Cardiac muscle cell (in vitro differentiated cells and primary cell): ENCODE results near the gene GIPC3. TPM values are rescaled to one million over a fixed set of nuclear protein-coding genes. Genes with fewer than 3 reads are reported as not detected.

Experiments
- DNase-seq, 2 donors: peaks; one replicate each; pipeline versions ENCODE4 v3.0.0 to v3.0.0-alpha.2; 2010 to 2017; ENCODE audit warnings: low read depth in 1 of 2, low spot score in 1 of 2
- H3K27ac ChIP-seq: fragments of 200-600 bp; sonication (generic); 2 replicates; pipeline ENCODE4 v1.5.1; 2016
- H3K27me3 ChIP-seq: fragments of 200-600 bp; sonication (generic); 2 replicates; pipeline ENCODE4 v1.6.0; 2016; ENCODE audit warnings: control low read depth
- H3K36me3 ChIP-seq: fragments of 200-600 bp; sonication (generic); 2 replicates; pipeline ENCODE4 v1.5.1; 2016; ENCODE audit warnings: control low read depth
- H3K4me1 ChIP-seq: fragments of 200-600 bp; sonication (generic); 2 replicates; pipeline ENCODE4 v1.8.1; 2017; ENCODE audit warnings: low read depth, mild to moderate bottlenecking, mixed run types
- H3K4me3 ChIP-seq: fragments of 200-600 bp; sonication (generic); 2 replicates; pipeline ENCODE4 v1.5.1; 2016; ENCODE audit warnings: mild to moderate bottlenecking
- H3K9me3 ChIP-seq: fragments of 200-600 bp; sonication (generic); 2 replicates; pipeline ENCODE4 v1.5.1; 2017; ENCODE audit warnings: low read depth, mild to moderate bottlenecking, control low read depth
- polyA plus RNA-seq: library from polyadenylated mRNA; unstranded; fragments of >200 nt; fragmentation: Nextera tagmentation; extraction: Ambion mirVana; gene quantifications from 2 replicates; pipeline ENCODE4 v1.2.1, GENCODE V29; 2016
- total RNA-seq: library from RNA; depleted of rRNA; stranded (reverse); fragments of >200 nt; gene quantifications from 2 replicates; pipeline ENCODE4 v1.2.3, GENCODE V29; 2016
- TF ChIP-seq, protein P1 (sequence below): IDR thresholded peaks from 2 replicates; pipeline ENCODE4 v1.5.1; 2012; ENCODE audit warnings: low read depth, mild to moderate bottlenecking, low read length

GIPC3 gene, protein sequence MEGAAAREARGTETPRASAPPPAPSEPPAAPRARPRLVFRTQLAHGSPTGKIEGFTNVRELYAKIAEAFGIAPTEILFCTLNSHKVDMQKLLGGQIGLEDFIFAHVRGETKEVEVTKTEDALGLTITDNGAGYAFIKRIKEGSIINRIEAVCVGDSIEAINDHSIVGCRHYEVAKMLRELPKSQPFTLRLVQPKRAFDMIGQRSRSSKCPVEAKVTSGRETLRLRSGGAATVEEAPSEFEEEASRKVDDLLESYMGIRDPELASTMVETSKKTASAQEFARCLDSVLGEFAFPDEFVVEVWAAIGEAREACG
- total RNA-seq, result 0.28 and 0.54 TPM in 2 replicates
- 0.13 and 2.2 TPM in 2 replicates for polyA plus RNA-seq

DNA sequence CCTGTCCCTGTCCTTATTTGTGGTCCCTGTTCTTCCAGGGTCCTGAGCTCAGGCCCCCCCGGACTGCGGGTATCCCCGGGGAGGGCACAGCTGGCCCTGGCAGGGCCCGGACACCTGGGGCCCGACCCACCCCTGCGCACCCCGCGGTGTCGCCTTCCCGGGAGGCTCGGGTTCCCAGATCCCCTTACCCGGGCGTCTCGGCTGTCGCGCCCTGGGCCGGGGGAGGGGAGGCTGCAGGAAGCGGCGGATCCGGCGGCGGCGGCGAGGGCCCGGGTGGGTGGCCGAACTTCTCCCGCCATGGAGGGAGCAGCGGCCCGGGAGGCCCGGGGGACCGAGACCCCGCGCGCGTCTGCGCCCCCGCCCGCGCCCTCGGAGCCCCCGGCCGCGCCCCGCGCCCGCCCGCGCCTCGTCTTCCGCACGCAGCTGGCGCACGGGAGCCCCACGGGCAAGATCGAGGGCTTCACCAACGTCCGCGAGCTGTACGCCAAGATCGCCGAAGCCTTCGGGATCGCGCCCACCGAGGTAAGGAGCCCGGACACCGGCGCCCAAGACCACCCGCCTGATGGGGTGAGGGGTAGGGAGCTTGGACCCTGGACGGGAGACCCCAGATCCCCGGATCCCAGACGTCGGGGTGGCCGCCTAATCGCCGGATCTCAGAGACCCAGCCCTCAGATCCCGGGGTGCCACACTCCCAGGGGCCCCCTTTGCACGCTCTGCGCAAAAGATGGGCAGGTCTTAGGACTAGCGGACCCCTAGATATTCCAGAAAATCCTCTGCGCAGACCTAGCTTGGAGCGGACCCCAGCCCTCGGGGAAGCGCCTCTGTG, at the start of gene GIPC3:
Gene GIPC3 (plus strand): TSS at position 178 of the 826 bp plus-strand sequence. CDS start 120 bp downstream, at position 298.
- Histone ChIP-seq H3K27me3 (peaks cover 41% of the 10 kb centered on the region), H3K4me1 (no peaks in the 10 kb centered on the region), H3K9me3 (no peaks in the 10 kb centered on the region), H3K27ac (no peak within 1 kb of the TSS), H3K4me3 (peak within 1 kb of the TSS; percentile 14), H3K36me3 (no peaks in the 10 kb centered on the region)
- TF ChIP-seq, protein P1, sequence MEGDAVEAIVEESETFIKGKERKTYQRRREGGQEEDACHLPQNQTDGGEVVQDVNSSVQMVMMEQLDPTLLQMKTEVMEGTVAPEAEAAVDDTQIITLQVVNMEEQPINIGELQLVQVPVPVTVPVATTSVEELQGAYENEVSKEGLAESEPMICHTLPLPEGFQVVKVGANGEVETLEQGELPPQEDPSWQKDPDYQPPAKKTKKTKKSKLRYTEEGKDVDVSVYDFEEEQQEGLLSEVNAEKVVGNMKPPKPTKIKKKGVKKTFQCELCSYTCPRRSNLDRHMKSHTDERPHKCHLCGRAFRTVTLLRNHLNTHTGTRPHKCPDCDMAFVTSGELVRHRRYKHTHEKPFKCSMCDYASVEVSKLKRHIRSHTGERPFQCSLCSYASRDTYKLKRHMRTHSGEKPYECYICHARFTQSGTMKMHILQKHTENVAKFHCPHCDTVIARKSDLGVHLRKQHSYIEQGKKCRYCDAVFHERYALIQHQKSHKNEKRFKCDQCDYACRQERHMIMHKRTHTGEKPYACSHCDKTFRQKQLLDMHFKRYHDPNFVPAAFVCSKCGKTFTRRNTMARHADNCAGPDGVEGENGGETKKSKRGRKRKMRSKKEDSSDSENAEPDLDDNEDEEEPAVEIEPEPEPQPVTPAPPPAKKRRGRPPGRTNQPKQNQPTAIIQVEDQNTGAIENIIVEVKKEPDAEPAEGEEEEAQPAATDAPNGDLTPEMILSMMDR, result no peak
- DNase-seq, result no peak

DNA sequence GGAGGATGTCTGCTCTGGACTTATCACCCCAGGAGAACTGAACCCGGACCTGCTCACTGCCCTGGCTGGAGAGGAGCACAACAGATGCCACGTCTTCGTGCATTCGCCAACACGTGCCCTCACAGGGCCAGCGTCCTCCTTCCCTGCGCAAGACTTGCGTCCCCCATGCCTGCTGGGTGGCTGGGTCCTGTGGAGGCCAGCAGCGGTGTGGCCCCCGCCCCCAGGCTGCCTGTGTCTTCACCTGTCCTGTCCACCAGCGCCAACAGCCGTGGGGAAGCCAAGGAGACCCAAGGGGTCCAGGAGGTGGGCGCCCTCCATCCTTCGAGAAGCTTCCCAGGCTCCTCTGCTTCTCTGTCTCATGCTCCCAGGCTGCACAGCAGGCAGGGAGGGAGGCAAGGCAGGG, 49.7 kb upstream of the GIPC3 start:
- Histone ChIP-seq H3K4me3 (no peak overlapping the region), H3K27me3 (no peaks in the 10 kb centered on the region), H3K4me1 (no peaks in the 10 kb centered on the region), H3K36me3 (peaks cover 22% of the 10 kb centered on the region), H3K9me3 (no peaks in the 10 kb centered on the region), H3K27ac (no peak overlapping the region)
- DNase-seq, result no peak
- TF ChIP-seq, protein P1, result no peak

DNA sequence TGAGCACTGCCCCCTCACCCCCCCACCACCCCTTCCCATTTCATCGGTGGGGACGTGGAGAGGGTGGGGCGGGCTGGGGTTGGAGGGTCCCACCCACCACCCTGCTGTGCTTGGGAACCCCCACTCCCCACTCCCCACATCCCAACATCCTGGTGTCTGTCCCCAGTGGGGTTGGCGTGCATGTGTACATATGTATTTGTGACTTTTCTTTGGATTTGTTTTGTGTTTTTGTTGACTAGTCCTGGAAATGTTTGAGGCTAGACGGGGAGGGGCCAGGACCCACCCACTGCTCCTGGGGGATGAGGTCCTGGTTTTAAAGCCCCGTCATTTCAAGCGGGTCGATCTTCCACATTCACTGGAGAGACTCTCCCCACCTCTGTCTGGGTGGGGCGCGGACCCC, 49.3 kb upstream of the GIPC3 start:
- Histone ChIP-seq H3K27me3 (no peaks in the 10 kb centered on the region), H3K4me3 (no peak overlapping the region), H3K36me3 (peaks cover 22% of the 10 kb centered on the region), H3K4me1 (no peaks in the 10 kb centered on the region), H3K27ac (no peak overlapping the region), H3K9me3 (no peaks in the 10 kb centered on the region)
- DNase-seq, result no peak
- TF ChIP-seq, protein P1, result no peak

DNA sequence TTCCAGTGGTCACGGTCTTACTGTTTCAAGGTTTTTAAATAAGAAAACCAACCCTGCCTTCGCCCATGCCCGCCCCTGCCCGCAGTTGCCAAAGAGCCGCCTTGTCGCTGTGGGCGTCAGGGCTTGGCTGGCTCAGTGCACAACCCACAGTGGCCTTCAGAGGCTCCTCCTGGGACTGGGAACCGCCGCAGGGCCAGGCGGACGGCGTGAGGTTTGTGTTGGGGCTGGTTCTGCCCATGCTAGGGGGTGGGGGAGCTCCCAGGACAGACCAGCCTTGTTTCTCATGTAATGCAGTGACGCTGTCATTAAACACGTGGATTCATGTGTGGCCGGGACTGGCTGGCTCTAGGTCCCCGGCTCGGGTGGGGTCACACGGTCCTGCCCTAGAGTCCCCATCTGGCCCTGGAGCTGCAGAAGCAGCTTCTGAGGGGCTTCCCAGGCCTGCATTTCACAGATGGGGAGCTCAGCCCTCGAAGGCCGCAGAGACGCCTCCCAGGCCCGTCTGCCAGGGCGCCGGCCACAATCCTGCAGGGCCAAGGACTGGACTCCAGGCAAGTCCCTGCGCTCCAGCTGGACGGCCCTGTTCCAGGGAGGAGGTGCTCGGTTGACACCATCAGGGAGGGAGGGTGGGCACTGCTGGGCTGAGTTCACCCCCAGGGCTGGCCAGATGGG, 48.7 kb upstream of the GIPC3 start:
- TF ChIP-seq, protein P1, result no peak
- Histone ChIP-seq H3K27me3 (no peaks in the 10 kb centered on the region), H3K27ac (peak overlapping the region; percentile 48), H3K4me1 (no peaks in the 10 kb centered on the region), H3K36me3 (peaks cover 22% of the 10 kb centered on the region), H3K4me3 (no peak overlapping the region), H3K9me3 (no peaks in the 10 kb centered on the region)
- DNase-seq, result no peak

DNA sequence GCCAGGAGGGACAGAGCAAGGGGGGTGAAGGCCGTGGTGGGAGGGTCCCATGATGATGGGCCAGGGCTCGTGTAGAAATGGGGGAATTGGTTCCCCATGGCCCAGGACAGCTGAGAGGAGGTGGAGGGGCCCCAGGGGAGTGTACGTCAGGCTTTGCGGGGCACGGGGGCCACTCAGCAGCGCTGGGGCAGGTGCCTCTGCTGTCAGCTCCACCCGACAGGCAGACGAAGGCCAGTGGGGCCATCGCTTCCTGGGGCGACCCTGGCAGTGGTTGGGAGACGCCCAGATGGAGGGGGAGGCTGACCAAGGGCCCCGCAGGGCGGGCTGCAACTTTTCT, 48.2 kb upstream of the GIPC3 start:
- Histone ChIP-seq H3K4me3 (no peak overlapping the region), H3K4me1 (no peaks in the 10 kb centered on the region), H3K27me3 (no peaks in the 10 kb centered on the region), H3K27ac (peak overlapping the region; percentile 48), H3K9me3 (no peaks in the 10 kb centered on the region), H3K36me3 (peaks cover 19% of the 10 kb centered on the region)
- TF ChIP-seq, protein P1, result no peak
- DNase-seq, result no peak
